Putamen (tissue), 1 donor: ENCODE measurements around the gene PLXND1.

ENCODE experiments used
- DNase-seq: peaks from one replicate; pipeline ENCODE4 v3.0.0-alpha.2; 2016; ENCODE audit warnings: low spot score

PLXND1 gene

GRCh38 chr3:129626744-129627349 is 20.4 kb upstream of the PLXND1 start:
- peak; percentile 79 for DNase-seq

- DNase-seq = no peak
Observed at GRCh38 chr3:129625072-129625874, 18.8 kb upstream of the PLXND1 start.

DNA sequence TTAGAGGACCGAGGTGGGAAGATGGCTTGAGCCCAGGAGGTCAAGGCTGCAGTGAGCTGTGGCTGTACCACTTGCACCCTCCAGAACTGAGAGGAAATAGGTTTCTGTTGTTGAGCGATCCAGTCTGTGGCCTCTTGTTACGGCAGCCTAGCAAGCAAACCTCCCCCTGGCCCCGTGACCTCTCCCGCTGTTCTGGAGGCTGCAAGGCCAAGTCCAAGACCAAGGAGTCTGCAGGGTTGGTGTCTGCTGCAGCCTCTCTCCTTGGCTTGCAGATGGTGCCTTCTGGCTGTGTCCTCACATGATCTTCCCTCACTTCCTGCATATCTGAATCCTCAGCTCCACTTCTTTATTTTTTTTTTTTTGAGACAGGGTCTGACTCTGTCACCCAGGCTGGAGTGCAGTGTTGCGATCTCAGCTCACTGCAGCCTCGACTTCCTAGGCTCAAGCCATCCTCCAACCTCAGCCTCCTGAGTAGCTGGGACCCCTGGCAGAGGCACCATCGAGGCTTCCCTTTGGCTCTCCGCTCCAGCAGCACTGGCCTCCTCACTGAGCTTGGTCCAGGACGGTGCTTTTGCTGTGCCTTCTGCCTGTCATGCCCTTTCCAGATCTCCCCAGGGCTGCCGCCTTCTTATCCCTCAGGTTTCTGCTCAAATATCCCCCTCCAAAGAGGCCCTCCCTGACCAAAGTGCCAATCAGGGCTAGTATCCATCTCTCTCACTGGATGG is 18.0 kb upstream of the PLXND1 start:
- no peak for DNase-seq

DNA sequence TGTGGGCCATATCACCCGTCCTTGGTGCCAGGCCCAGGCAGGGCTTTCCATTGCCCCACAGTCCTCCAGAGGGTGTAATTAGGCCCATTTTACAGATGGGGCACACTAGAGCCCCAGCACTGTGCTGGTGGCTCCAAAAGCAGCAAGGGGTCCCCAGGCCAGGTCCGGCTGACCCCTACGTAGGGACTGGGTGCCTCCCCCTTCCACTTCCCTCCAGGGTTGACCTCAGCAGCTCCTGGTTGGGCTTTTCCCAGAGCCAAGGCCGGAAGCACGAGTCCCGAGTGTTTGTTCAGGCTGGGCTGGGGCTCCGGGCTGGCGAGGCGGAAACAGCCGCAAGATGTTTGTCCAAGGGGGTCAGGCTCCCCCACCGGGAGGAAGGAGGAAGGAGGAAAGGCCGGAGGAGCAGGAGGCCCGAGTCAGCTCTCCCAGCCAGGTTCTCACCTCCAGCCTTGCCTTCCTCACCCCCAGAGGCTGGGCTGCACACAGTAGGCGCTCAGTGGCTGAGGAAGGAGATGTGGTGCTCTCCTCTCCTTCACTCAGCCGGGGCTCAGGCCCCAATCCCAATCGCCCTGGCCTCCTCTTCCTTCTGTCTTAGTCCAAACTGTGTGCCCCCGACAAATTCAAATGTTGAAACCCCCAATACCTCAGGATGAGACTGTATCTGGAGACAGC is 17.1 kb upstream of the PLXND1 start:
- DNase-seq = no peak

- DNase-seq = no peak
Observed at GRCh38 chr3:129622933-129623332, 16.5 kb upstream of the PLXND1 start.

DNA sequence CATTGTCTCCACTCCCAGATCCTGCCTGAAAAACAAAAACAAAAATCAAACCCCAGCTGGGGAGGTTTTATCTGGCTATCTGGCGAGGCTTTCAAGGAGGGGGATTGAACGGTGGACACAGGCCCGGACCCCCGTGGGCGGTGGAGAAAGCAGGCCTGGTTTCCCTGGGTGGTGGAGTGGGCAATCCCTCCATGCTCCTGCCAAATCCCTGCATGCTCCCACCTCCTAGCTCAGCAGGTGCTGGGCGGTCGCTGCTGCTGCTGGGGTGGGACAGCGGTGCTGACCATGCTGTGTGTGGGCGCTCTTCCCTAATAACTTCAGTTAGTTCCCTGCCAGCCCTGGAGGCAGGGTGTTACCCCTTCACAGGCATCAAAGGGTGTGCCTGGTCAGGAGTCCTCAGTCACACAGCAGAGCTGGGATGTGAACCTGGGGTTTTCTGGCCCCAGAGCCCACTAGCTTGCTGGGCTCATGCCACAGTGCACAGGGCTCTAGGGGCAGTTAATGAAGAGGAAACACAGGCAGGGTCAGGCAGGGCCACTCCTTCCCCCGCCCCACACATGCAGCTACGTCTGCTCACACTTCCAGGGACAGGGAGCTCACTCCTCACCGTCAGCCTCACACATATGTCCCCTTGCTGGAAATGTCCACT is 15.9 kb upstream of the PLXND1 start:
- no peak for DNase-seq

- DNase-seq = no peak
Observed at GRCh38 chr3:129621626-129622225, 15.2 kb upstream of the PLXND1 start.

- DNase-seq = no peak
Observed at GRCh38 chr3:129620828-129621559, 14.5 kb upstream of the PLXND1 start.

DNA sequence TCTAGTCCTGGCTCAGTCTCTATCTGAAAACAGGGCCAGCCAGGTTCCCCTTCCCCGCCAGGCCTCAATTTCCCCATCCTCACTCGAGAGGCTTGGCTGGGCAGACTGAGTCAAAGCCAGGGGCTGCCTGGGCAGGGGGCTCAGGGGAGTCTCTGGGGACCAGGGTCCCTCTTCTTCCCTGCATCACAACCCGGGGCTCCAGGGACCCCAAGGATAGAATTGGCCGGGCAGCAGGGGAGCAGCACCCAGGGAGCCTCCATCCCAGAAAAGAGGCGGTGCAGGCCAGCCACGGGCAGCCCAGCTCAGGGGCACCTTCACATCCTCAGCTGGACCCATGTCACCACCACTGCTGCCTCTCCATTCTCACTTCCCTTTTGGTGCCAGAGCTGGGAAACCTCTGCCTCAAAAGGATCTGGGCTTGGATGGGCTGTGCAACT is 13.3 kb upstream of the PLXND1 start:
- no peak for DNase-seq

DNA sequence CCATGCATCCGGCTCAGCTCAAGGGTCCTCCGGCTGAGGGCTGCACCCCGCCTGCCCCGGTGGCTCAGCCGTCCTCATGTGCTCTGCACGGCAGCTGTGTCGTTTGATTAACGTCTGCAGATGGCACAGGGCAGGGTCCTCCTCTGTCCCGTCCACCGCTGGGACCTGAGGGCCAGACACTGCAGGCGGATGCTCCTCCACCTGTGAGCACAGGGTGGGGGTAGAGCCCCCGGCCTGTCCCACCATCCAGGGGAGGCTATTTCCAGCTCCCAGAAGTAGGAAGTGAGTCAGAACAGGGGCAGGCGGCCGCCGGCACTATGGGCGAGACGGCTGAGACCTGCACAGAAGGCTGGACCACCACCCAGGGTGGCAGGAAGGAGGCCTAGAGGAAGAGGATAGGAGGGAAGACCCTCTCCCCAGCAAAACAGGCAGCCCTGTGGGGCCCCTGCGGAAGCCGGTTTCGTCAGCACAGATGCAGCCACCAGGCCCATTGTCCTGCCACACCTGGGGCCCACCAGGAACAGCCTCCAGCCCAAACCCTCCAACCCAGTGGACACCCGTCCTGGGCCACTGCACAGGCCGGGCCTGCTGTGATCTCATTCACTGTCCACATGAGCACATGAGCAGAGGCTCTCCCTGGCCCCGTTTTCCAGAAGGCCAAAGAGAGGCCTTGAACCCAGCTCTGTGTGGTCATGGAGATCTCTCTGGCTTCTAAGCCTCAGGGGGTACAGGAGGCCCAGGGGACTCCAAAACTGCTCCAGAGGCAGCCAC is 12.6 kb upstream of the PLXND1 start:
- no peak for DNase-seq

- DNase-seq = no peak
Observed at GRCh38 chr3:129618186-129618820, 11.8 kb upstream of the PLXND1 start.

- DNase-seq = no peak
Observed at GRCh38 chr3:129617381-129618185, 11.1 kb upstream of the PLXND1 start.

GRCh38 chr3:129616713-129617112 is 10.2 kb upstream of the PLXND1 start:
- DNase-seq = no peak

DNA sequence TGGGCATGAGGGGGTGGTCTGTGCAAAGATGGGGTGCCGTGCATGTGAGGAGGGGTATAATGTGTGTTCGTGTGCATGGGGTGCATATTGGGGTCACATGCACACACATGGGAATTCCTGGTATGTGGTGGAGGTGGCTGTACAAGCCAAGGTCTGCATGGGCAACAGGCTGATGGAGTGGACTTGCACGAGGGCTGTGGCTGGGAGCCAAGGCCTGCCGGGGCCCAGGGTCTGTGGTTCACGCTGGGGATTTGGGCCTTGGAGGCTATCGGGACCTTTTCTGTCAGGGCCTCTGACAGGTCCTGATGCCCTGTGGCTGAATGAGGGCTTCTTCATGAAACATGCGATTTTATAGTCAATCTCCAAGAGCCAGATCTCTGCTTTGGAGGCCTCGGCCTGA is 9.8 kb upstream of the PLXND1 start:
- DNase-seq = no peak

GRCh38 chr3:129615751-129616281 is 9.3 kb upstream of the PLXND1 start:
- no peak for DNase-seq

DNA sequence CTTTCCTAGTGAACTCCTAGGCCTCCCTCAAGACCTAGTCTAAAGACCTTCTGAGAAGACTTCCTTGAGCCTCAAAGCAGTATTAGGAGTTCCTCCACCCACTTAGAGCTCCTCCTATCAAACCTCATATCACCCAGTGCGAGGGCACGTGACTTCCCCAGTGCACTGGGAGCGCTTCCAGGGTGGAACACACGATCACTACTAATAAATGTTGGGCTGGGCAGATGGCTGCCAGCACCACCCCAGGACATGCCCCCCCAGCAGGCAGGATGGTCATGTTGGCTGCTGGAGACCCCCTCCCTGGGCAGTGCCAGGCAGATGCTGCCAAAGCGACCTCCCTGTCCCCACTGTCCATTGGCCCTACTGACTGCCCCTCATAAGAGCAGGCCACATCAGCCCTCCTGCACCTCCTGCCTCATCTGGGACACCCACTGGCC is 8.5 kb upstream of the PLXND1 start:
- no peak for DNase-seq

DNA sequence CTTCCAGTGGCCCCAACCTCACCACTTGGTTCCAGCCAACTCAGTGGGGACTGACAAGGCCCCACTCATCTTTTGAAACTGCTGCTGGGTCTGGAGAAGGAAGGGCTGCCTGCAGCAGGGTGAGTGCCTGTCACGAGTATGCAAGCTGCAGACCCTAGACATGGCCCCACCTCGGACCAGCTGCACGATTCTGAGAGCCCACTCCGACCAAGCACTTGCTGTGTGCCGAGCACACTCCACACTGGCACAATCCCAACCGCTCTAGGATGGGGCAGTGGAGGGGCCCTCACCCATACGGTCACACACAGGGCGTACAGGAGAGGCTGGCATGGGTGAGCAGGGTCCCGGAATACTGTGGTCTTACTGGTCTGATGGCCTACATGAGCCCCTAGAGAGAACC is 8.0 kb upstream of the PLXND1 start:
- DNase-seq = no peak

DNA sequence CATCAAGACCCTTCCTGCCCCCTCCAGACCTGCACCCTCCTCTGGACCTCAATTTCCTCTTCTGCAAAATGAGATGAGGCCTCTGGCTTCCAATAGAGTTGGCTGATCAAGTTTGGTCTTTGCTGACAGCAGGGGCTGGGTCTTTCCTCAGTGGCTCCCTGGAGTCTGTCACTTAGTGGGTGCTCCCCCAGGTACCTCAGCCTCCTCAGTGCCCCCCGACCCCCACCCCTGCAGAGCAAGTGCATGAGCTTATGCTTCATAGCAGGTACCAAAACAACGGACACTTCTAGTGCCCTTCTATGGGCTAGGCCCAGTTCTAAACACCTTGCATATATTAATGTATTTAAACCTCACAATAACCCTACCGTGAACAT is 6.9 kb upstream of the PLXND1 start:
- DNase-seq = no peak
